HEK293 (cell line): ENCODE results near the gene FARSA.
A peak's percentile ranks its signal among the peaks of the same experiment; 100 is the strongest.

Source experiments
- CTCF ChIA-PET: fragments of 350-600 bp; formaldehyde crosslinking; extraction: SDS; loops from one replicate; lab custom pipeline; 2021; ENCODE audit warnings: antibody characterized with exemption; lab: Yijun Ruan, JAX
- POLR2A ChIA-PET: fragments of 300-600 bp; formaldehyde crosslinking; extraction: SDS; loops from one replicate; lab custom pipeline; 2020; ENCODE audit warnings: antibody characterized with exemption, inconsistent platforms; lab: Yijun Ruan, JAX
- H3K27ac ChIP-seq: fragments of 200-500 bp; sonication (Bioruptor generic); 2 replicates; pipeline ENCODE4 v1.5.1; 2014; ENCODE audit warnings: low read depth, low read length, control low read depth, inconsistent platforms; ENCODE audit errors: extremely low read depth
- H3K36me3 ChIP-seq, 2 experiments: fragments of 200-500 bp in 1 of 2; sonication (Bioruptor generic) in 1 of 2; 1 replicate in 1 of 2; 2 replicates in 1 of 2; pipeline ENCODE4 v1.5.1; 2014 to 2017; ENCODE audit warnings: inconsistent platforms in 2 of 2, low read length in 2 of 2; ENCODE audit not compliant: control insufficient read depth in 2 of 2, insufficient read depth in 1 of 2
- H3K4me1 ChIP-seq: fragments of 200-500 bp; sonication (Bioruptor generic); 2 replicates; pipeline ENCODE4 v1.5.1; 2014; ENCODE audit warnings: mild to moderate bottlenecking, low read length, inconsistent platforms; ENCODE audit not compliant: control insufficient read depth, insufficient read depth
- H3K4me3 ChIP-seq: 2 replicates; pipeline ENCODE4 v1.5.1; 2011; ENCODE audit warnings: low read depth, mild to moderate bottlenecking, control low read depth, low read length, moderate library complexity
- H3K9me3 ChIP-seq: fragments of 200-500 bp; sonication (Bioruptor generic); 2 replicates; pipeline ENCODE4 v1.5.1; 2014; ENCODE audit warnings: low read depth, low read length, inconsistent platforms; ENCODE audit not compliant: control insufficient read depth, insufficient read depth
- BCL11B ChIP-seq: fragments of 450-650 bp; formaldehyde crosslinking; IDR thresholded peaks from 2 replicates; pipeline ENCODE4 v1.5.1; 2016; ENCODE audit warnings: low read depth, missing biosample characterization, missing genetic modification characterization
- GLIS1 ChIP-seq: fragments of 450-650 bp; formaldehyde crosslinking; IDR thresholded peaks from 2 replicates; pipeline ENCODE4 v1.5.1; 2016; ENCODE audit warnings: missing biosample characterization, missing genetic modification characterization
- KLF8 ChIP-seq: fragments of 450-650 bp; formaldehyde crosslinking; IDR thresholded peaks from 2 replicates; pipeline ENCODE4 v1.5.1; 2016; ENCODE audit warnings: missing biosample characterization, missing genetic modification characterization
- OSR2 ChIP-seq: fragments of 450-650 bp; formaldehyde crosslinking; IDR thresholded peaks from 2 replicates; pipeline ENCODE4 v1.5.1; 2016; ENCODE audit warnings: missing biosample characterization, missing genetic modification characterization
- SCRT1 ChIP-seq: fragments of 450-650 bp; formaldehyde crosslinking; IDR thresholded peaks from 2 replicates; pipeline ENCODE4 v1.5.1; 2016; ENCODE audit warnings: missing biosample characterization, missing genetic modification characterization, borderline replicate concordance
- SCRT2 ChIP-seq: fragments of 450-650 bp; formaldehyde crosslinking; IDR thresholded peaks from 2 replicates; pipeline ENCODE4 v1.5.1; 2016; ENCODE audit warnings: missing biosample characterization, missing genetic modification characterization
- ZBTB17 ChIP-seq: fragments of 450-650 bp; formaldehyde crosslinking; IDR thresholded peaks from 2 replicates; pipeline ENCODE4 v1.5.1; 2016; ENCODE audit warnings: missing biosample characterization, missing genetic modification characterization
- ZBTB7A ChIP-seq: fragments of 450-650 bp; formaldehyde crosslinking; IDR thresholded peaks from 2 replicates; pipeline ENCODE4 v1.5.1; 2016; ENCODE audit warnings: low read depth, missing biosample characterization, missing genetic modification characterization
- ZNF24 ChIP-seq: fragments of 450-650 bp; formaldehyde crosslinking; IDR thresholded peaks from 2 replicates; pipeline ENCODE4 v1.5.1; 2016; ENCODE audit warnings: missing biosample characterization, missing genetic modification characterization
- ZNF302 ChIP-seq: fragments of 450-650 bp; formaldehyde crosslinking; IDR thresholded peaks from 2 replicates; pipeline ENCODE4 v1.5.1; 2016; ENCODE audit warnings: missing biosample characterization, missing genetic modification characterization, low read depth
- ZNF354C ChIP-seq: fragments of 450-650 bp; formaldehyde crosslinking; IDR thresholded peaks from 2 replicates; pipeline ENCODE4 v1.5.1; 2016; ENCODE audit warnings: missing biosample characterization, missing genetic modification characterization, low read depth, borderline replicate concordance
- ZNF654 ChIP-seq: fragments of 450-650 bp; formaldehyde crosslinking; IDR thresholded peaks from 2 replicates; pipeline ENCODE4 v1.5.1; 2016; ENCODE audit warnings: low read depth, missing biosample characterization, missing genetic modification characterization
- ZNF670 ChIP-seq: fragments of 450-650 bp; formaldehyde crosslinking; IDR thresholded peaks from 2 replicates; pipeline ENCODE4 v1.5.1; 2016; ENCODE audit warnings: missing biosample characterization, missing genetic modification characterization, low read depth
- TF ChIP-seq, protein P1 (sequence below): fragments of 450-650 bp; formaldehyde crosslinking; IDR thresholded peaks from 2 replicates; pipeline ENCODE4 v1.5.1; 2016; ENCODE audit warnings: missing biosample characterization, missing genetic modification characterization
- TF ChIP-seq, protein P2 (sequence below): fragments of 450-650 bp; formaldehyde crosslinking; IDR thresholded peaks from 2 replicates; pipeline ENCODE4 v1.5.1; 2016; ENCODE audit warnings: missing biosample characterization, missing genetic modification characterization
- TF ChIP-seq, protein P3 (sequence below): fragments of 450-650 bp; formaldehyde crosslinking; IDR thresholded peaks from 2 replicates; pipeline ENCODE4 v1.5.1; 2016; ENCODE audit warnings: missing biosample characterization, missing genetic modification characterization
- TF ChIP-seq, protein P4 (sequence below): fragments of 450-650 bp; formaldehyde crosslinking; IDR thresholded peaks from 2 replicates; pipeline ENCODE4 v1.5.1; 2016; ENCODE audit warnings: missing biosample characterization, missing genetic modification characterization, borderline replicate concordance
- TF ChIP-seq, protein P5 (sequence below): fragments of 450-650 bp; formaldehyde crosslinking; IDR thresholded peaks from 2 replicates; pipeline ENCODE4 v1.5.1; 2016; ENCODE audit warnings: missing biosample characterization, missing genetic modification characterization, borderline replicate concordance

The FARSA gene

DNA sequence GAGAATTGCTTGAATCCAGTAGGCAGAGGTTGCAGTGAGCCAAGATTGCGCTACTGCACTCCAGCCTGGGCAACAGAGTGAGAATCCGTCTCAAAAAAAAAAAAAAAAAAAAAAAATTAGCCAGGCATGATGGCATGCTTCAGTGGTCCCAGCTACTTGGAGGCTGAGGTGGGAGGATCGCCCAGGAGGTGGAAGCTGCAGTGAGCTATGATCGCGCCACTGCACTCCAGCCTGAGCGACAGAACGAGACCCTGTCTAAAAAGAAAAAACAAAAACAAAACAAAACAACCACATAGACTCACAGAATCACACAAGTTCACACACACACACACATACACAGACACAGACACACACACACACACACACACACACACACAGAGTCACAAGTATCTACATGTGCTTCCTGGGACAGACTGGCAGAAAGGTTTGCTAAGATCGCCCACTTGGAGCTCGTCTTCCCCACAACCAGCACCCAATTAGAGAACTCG lies 43.2 kb downstream of the FARSA start (continued):
- peak; percentile 90 for TF ChIP-seq ZBTB17 (tag by site-specific recombination)
- TF ChIP-seq BCL11B (tag by site-specific recombination) = peak; percentile 82
- TF ChIP-seq, protein P1, sequence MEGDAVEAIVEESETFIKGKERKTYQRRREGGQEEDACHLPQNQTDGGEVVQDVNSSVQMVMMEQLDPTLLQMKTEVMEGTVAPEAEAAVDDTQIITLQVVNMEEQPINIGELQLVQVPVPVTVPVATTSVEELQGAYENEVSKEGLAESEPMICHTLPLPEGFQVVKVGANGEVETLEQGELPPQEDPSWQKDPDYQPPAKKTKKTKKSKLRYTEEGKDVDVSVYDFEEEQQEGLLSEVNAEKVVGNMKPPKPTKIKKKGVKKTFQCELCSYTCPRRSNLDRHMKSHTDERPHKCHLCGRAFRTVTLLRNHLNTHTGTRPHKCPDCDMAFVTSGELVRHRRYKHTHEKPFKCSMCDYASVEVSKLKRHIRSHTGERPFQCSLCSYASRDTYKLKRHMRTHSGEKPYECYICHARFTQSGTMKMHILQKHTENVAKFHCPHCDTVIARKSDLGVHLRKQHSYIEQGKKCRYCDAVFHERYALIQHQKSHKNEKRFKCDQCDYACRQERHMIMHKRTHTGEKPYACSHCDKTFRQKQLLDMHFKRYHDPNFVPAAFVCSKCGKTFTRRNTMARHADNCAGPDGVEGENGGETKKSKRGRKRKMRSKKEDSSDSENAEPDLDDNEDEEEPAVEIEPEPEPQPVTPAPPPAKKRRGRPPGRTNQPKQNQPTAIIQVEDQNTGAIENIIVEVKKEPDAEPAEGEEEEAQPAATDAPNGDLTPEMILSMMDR = peak; percentile 61; the same call in 1 of the 2 replicates
- peak; percentile 83 for TF ChIP-seq SCRT2 (tag by site-specific recombination)
- TF ChIP-seq, protein P2, sequence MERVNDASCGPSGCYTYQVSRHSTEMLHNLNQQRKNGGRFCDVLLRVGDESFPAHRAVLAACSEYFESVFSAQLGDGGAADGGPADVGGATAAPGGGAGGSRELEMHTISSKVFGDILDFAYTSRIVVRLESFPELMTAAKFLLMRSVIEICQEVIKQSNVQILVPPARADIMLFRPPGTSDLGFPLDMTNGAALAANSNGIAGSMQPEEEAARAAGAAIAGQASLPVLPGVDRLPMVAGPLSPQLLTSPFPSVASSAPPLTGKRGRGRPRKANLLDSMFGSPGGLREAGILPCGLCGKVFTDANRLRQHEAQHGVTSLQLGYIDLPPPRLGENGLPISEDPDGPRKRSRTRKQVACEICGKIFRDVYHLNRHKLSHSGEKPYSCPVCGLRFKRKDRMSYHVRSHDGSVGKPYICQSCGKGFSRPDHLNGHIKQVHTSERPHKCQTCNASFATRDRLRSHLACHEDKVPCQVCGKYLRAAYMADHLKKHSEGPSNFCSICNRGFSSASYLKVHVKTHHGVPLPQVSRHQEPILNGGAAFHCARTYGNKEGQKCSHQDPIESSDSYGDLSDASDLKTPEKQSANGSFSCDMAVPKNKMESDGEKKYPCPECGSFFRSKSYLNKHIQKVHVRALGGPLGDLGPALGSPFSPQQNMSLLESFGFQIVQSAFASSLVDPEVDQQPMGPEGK (tag by site-specific recombination) = 0 out of 2 replicates have a peak, but pooled peaks have one; percentile 33
- TF ChIP-seq KLF8 (tag by site-specific recombination) = peak; percentile 65
- peak; percentile 7; the same call in 1 of the 2 replicates for TF ChIP-seq ZNF354C (tag by site-specific recombination)
- TF ChIP-seq, protein P3, sequence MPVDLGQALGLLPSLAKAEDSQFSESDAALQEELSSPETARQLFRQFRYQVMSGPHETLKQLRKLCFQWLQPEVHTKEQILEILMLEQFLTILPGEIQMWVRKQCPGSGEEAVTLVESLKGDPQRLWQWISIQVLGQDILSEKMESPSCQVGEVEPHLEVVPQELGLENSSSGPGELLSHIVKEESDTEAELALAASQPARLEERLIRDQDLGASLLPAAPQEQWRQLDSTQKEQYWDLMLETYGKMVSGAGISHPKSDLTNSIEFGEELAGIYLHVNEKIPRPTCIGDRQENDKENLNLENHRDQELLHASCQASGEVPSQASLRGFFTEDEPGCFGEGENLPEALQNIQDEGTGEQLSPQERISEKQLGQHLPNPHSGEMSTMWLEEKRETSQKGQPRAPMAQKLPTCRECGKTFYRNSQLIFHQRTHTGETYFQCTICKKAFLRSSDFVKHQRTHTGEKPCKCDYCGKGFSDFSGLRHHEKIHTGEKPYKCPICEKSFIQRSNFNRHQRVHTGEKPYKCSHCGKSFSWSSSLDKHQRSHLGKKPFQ (tag by site-specific recombination) = peak; percentile 94
- peak; percentile 80 for TF ChIP-seq SCRT1 (tag by site-specific recombination)
- TF ChIP-seq ZBTB7A (tag by site-specific recombination) = peak; percentile 62; the same call in 1 of the 2 replicates
- TF ChIP-seq ZNF24 = 0 out of 2 replicates have a peak, but pooled peaks have one; percentile 21

DNA sequence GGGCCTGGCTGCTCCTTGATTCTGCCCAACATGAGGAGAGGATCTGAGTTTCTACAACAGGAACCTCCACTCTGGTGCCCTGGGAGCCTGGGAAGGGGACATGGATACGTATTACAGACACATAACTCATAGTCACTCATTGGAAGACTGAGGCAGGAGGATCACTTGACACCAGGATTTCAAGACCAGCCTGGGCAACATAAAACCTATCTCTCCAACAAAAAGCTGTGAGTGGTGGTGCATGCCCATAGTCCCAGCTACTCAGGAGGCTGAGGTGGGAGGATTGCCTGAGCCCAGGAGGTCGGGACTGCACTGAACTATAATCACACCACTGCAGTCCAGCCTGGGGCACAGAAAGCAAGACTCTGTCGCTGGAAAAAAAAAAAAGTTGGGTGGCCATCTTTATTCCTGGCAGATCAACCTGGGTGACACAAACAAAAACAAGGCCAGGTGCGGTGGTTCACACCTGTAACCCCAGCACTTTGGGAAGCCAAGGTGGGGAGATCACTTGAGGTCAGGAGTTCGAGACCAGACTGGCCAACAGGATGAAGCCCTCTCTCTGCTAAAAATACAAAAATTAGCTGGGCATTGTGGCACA lies 45.4 kb downstream of the FARSA start:
- no peaks in the 10 kb centered on the region for H3K9me3 ChIP-seq
- no peaks in the 10 kb centered on the region for H3K4me1 ChIP-seq
- TF ChIP-seq, protein P1 = no peak
- TF ChIP-seq OSR2 (tag by site-specific recombination) (no peak), ZNF670 (tag by site-specific recombination) (no peak), ZNF654 (no peak), GLIS1 (tag by site-specific recombination) (no peak), ZNF302 (no peak)
- TF ChIP-seq, protein P4, sequence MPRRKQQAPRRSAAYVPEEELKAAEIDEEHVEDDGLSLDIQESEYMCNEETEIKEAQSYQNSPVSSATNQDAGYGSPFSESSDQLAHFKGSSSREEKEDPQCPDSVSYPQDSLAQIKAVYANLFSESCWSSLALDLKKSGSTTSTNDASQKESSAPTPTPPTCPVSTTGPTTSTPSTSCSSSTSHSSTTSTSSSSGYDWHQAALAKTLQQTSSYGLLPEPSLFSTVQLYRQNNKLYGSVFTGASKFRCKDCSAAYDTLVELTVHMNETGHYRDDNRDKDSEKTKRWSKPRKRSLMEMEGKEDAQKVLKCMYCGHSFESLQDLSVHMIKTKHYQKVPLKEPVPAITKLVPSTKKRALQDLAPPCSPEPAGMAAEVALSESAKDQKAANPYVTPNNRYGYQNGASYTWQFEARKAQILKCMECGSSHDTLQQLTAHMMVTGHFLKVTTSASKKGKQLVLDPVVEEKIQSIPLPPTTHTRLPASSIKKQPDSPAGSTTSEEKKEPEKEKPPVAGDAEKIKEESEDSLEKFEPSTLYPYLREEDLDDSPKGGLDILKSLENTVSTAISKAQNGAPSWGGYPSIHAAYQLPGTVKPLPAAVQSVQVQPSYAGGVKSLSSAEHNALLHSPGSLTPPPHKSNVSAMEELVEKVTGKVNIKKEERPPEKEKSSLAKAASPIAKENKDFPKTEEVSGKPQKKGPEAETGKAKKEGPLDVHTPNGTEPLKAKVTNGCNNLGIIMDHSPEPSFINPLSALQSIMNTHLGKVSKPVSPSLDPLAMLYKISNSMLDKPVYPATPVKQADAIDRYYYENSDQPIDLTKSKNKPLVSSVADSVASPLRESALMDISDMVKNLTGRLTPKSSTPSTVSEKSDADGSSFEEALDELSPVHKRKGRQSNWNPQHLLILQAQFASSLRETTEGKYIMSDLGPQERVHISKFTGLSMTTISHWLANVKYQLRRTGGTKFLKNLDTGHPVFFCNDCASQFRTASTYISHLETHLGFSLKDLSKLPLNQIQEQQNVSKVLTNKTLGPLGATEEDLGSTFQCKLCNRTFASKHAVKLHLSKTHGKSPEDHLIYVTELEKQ (tag by site-specific recombination) = no peak
- TF ChIP-seq, protein P5, sequence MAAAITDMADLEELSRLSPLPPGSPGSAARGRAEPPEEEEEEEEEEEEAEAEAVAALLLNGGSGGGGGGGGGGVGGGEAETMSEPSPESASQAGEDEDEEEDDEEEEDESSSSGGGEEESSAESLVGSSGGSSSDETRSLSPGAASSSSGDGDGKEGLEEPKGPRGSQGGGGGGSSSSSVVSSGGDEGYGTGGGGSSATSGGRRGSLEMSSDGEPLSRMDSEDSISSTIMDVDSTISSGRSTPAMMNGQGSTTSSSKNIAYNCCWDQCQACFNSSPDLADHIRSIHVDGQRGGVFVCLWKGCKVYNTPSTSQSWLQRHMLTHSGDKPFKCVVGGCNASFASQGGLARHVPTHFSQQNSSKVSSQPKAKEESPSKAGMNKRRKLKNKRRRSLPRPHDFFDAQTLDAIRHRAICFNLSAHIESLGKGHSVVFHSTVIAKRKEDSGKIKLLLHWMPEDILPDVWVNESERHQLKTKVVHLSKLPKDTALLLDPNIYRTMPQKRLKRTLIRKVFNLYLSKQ (tag by site-specific recombination) = no peak
- H3K36me3 ChIP-seq = peaks cover 0 to under 1% of the 10 kb centered on the region in 2 experiments; a peak in 1 of 3 replicates
- POLR2A ChIA-PET = interaction anchor here (0.7 kb wide), 1 partner anchor 67 kb away, joined by 3 read pairs; no protein-coding TSS in a partner anchor
- CTCF ChIA-PET = interaction anchor here (0.6 to 1.2 kb wide), 3 partner anchors 14 to 77 kb away, joined by 3 to 5 read pairs (median 5); no protein-coding TSS in a partner anchor
- no peak overlapping the region for H3K27ac ChIP-seq
- H3K4me3 ChIP-seq = no peak overlapping the region
